HepG2 (cell line): ENCODE results near the gene KCTD6. TPM values are rescaled to one million over a fixed set of nuclear protein-coding genes. Genes with fewer than 3 reads are reported as not detected.

Experiments used
- ATAC-seq: fragments of 200-7000 bp; cut with Tn5 transposase; 3 replicates; pipeline ENCODE4 v1.9.1; 2020; ENCODE audit warnings: mild to moderate bottlenecking, moderate library complexity
- BruUV-seq: library from RNA; stranded (reverse); fragments of 400-500 nt; replicated peaks from 2 replicates; lab custom pipeline; 2021; lab: Mats Ljungman, UMichigan
- CTCF ChIA-PET: fragments of 300-600 bp; formaldehyde crosslinking; extraction: SDS; loops from one replicate; lab custom pipeline; 2021; ENCODE audit warnings: low total read pairs, inconsistent platforms, low intra/inter-chr PET ratio; lab: Yijun Ruan, JAX
- POLR2A ChIA-PET: fragments of 350-600 bp; sonication (Branson Sonifier 250); formaldehyde crosslinking; loops from one replicate; lab custom pipeline; 2020; ENCODE audit warnings: antibody characterized with exemption, inconsistent platforms; lab: Yijun Ruan, JAX
- DNase-seq: peaks from one replicate; pipeline ENCODE4 v3.0.0-alpha.2; 2015; ENCODE audit warnings: low spot score
- FAIRE-seq: peaks from 3 replicates; lab custom pipeline; 2011; peaks lifted over from hg19 to GRCh38; lab: Jason Lieb, UNC
- H2AFZ ChIP-seq: one replicate; pipeline ENCODE4 v1.6.1; 2011; ENCODE audit warnings: low read length, inconsistent platforms
- H3K27ac ChIP-seq: fragments of 300-600 bp; 3 replicates; pipeline ENCODE4 v1.8.0; 2011; ENCODE audit warnings: mixed run types, mild to moderate bottlenecking, mixed read lengths, low read length, inconsistent platforms; ENCODE audit not compliant: insufficient read depth; ENCODE audit errors: extremely low read length
- H3K27me3 ChIP-seq, 2 experiments: fragments of 200-600 bp in 1 of 2; 2 replicates in 1 of 2; 3 replicates in 1 of 2; pipeline versions ENCODE4 v1.6.0 to v1.8.0; 2011; ENCODE audit warnings: low read length in 2 of 2, mild to moderate bottlenecking in 2 of 2, moderate library complexity in 2 of 2, inconsistent platforms in 1 of 2; ENCODE audit not compliant: insufficient read depth in 2 of 2, control insufficient read depth in 1 of 2
- H3K36me3 ChIP-seq, 2 experiments: fragments of 200-600 bp in 1 of 2; replicated peaks in 1 of 2; 2 replicates in 1 of 2; 3 replicates in 1 of 2; pipeline versions ENCODE4 v1.5.1 to v1.8.0; 2011; ENCODE audit warnings: low read length in 2 of 2, inconsistent platforms in 1 of 2; ENCODE audit not compliant: insufficient read depth in 2 of 2, control insufficient read depth in 1 of 2
- H3K4me1 ChIP-seq: 2 replicates; pipeline ENCODE4 v1.5.1; 2012; ENCODE audit warnings: low read length, inconsistent platforms; ENCODE audit not compliant: insufficient read depth
- H3K4me2 ChIP-seq: 2 replicates; pipeline ENCODE4 v1.6.0; 2011; ENCODE audit warnings: low read depth, low read length, inconsistent platforms
- H3K4me3 ChIP-seq, 3 experiments: fragments of 200-600 bp in 1 of 3; sonication (generic), shearing (Covaris generic) in 1 of 3; replicated peaks in 1 of 3; 2 replicates each; pipeline ENCODE4 v1.5.1; 2011 to 2016; ENCODE audit warnings: low read length in 3 of 3, inconsistent platforms in 2 of 3, low read depth in 2 of 3, mild to moderate bottlenecking in 2 of 3, control low read depth in 1 of 3, mixed read lengths in 1 of 3; ENCODE audit not compliant: insufficient read depth in 1 of 3
- H3K79me2 ChIP-seq: one replicate; pipeline ENCODE4 v1.6.1; 2011; ENCODE audit warnings: low read length, inconsistent platforms; ENCODE audit not compliant: insufficient read depth
- H3K9ac ChIP-seq: 2 replicates; pipeline ENCODE4 v1.6.0; 2011; ENCODE audit warnings: mild to moderate bottlenecking, low read depth, low read length, inconsistent platforms; ENCODE audit not compliant: insufficient read depth
- H3K9me3 ChIP-seq: 2 replicates; pipeline ENCODE4 v1.5.1; 2012; ENCODE audit warnings: mild to moderate bottlenecking, low read length
- H4K20me1 ChIP-seq: 2 replicates; pipeline ENCODE4 v1.6.0; 2011; ENCODE audit warnings: inconsistent platforms, mild to moderate bottlenecking, low read length, moderate library complexity; ENCODE audit not compliant: insufficient read depth
- MEF2D ChIP-seq: sonication (generic); formaldehyde crosslinking; IDR thresholded peaks from 2 replicates; pipeline ENCODE4 v1.5.1; 2020; ENCODE audit warnings: mild to moderate bottlenecking, missing genetic modification reagents
- ZIK1 ChIP-seq: sonication (generic); formaldehyde crosslinking; IDR thresholded peaks from 2 replicates; pipeline ENCODE4 v1.5.0; 2020; ENCODE audit warnings: mild to moderate bottlenecking, low read depth, missing genetic modification reagents, borderline replicate concordance
- ZNF572 ChIP-seq: sonication (generic); formaldehyde crosslinking; IDR thresholded peaks from 2 replicates; pipeline ENCODE4 v1.5.1; 2020; ENCODE audit warnings: mild to moderate bottlenecking, missing genetic modification reagents
- WGBS: methylation state at CpG from one replicate; pipeline ENCODE4 v1.1.6; 2017; ENCODE audit warnings: low lambda C conversion rate; 5-methylcytosine and 5-hydroxymethylcytosine counted together
- in situ Hi-C: cut with HindIII; loops from 2 replicates; pipeline ENCODE4 v1.10.0; 2017; ENCODE audit warnings: low pct_unique_long_range_greater_than_20kb; ENCODE audit not compliant: extremely low pct_ligation_motif_present
- intact Hi-C: fragments of 100-400 bp; cut with micrococcal nuclease; formaldehyde crosslinking; loops from one replicate; pipeline ENCODE4 v1.10.0; 2022; ENCODE audit not compliant: unreplicated experiment
- polyA plus RNA-seq, 8 experiments: library from polyadenylated mRNA; depleted of rRNA in 3 of 8; stranded (reverse) in 7 of 8; unstranded in 1 of 8; fragments of >200 nt; fragmentation: Illumina TruSeq in 4 of 8; extraction: Trizol in 4 of 8; gene quantifications; 2 replicates each; pipeline versions ENCODE4 v1.2.1 to v1.2.3, GENCODE V29; 2011 to 2016; ENCODE audit warnings: low read depth in 4 of 8, missing spikeins in 1 of 8, mixed read lengths in 1 of 8; ENCODE audit not compliant: insufficient read depth in 1 of 8
- total RNA-seq, 5 experiments: library from RNA; depleted of rRNA; stranded (reverse); fragments of >200 nt; fragmentation: Illumina TruSeq; extraction: Trizol; gene quantifications; 2 replicates each; pipeline ENCODE4 v1.2.3, GENCODE V29; 2016; ENCODE audit warnings: low read depth in 1 of 5
- TF ChIP-seq, protein P1 (sequence below): sonication (generic); formaldehyde crosslinking; IDR thresholded peaks from 2 replicates; pipeline ENCODE4 v1.8.0; 2022; ENCODE audit warnings: missing genetic modification reagents, mild to moderate bottlenecking, moderate library complexity, borderline replicate concordance
- TF ChIP-seq, protein P2 (sequence below): sonication (generic); formaldehyde crosslinking; IDR thresholded peaks from 2 replicates; pipeline ENCODE4 v1.4.0; 2020; ENCODE audit warnings: low read depth, missing genetic modification reagents
- TF ChIP-seq, protein P3 (sequence below): sonication (generic); formaldehyde crosslinking; IDR thresholded peaks from 2 replicates; pipeline ENCODE4 v1.4.0; 2020; ENCODE audit warnings: mild to moderate bottlenecking, missing genetic modification reagents

KCTD6 gene
- total and polyA plus RNA-seq, 2 of the 13 experiments (the other 11 are each of a cell fraction or from before 2014, with no cell fraction given) = 13.4 to 14.2 TPM

DNA sequence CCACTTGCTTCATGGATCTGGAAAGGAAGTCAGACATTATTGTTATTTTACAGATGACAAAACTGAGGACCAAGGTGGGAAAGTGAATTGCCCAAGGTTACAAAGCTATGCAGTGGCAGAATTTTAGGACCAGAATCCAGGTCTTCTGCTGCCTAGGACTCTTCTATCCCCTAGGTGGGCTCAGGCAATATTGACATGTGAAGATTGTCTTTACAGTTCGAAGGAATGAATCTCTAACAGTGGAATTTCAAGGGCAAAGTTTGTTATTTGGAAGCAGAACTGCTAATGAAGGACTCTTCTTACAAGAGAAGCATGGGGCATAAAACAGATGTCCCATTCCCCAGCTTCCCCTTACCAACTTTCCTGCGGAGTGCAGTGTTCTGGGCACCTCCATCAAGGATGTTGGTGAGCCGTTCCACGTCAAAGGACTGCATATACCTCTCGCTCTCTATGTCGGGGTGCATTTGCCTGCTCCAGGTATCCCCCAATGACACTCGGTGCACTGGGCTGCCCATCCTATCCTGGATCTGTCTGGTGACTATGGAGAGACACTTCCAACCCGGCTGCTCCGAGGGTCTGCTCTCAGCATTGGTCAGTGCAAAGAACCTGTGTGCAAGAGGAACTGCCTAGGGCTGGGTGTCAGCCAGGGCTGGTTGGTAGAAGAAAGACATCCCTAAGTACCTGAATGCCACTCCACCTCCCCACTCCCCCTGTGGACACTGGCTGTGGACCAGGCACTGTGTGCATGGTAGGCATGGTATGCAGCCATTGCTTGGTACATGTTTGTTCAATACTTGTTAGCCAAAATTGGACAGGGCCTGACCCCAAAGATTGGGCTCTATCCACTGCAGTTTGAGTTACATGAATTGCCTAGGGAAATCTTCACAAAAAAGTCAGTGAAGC is 42.9 kb downstream of the KCTD6 start:
- no peak for FAIRE-seq
- no TSS peak for BruUV-seq
- Histone ChIP-seq H3K36me3 (peaks cover 0 to 33% of the 10 kb centered on the region in 2 experiments; a peak in 3 of 5 replicates), H3K27me3 (no peaks in the 10 kb centered on the region), H3K9me3 (no peaks in the 10 kb centered on the region), H3K79me2 (no peaks in the 10 kb centered on the region), H3K4me2 (peak overlapping the region; percentile 87; the same call in 1 of the 2 replicates), H4K20me1 (no peaks in the 10 kb centered on the region), H3K9ac (no peak overlapping the region), H3K4me3 (no peak overlapping the region), H3K27ac (peak overlapping the region; percentile 85), H3K4me1 (peaks cover 67% of the 10 kb centered on the region), H2AFZ (no peak overlapping the region)
- no peak for DNase-seq
- intact Hi-C loops = loop anchor here (5.0 to 10.0 kb wide), 2 partner anchors 113 to 200 kb away; partner anchors contain the start of gene PXK
- TF ChIP-seq ZIK1 (CRISPR knock-in tag) = no peak
- TF ChIP-seq, protein P1, sequence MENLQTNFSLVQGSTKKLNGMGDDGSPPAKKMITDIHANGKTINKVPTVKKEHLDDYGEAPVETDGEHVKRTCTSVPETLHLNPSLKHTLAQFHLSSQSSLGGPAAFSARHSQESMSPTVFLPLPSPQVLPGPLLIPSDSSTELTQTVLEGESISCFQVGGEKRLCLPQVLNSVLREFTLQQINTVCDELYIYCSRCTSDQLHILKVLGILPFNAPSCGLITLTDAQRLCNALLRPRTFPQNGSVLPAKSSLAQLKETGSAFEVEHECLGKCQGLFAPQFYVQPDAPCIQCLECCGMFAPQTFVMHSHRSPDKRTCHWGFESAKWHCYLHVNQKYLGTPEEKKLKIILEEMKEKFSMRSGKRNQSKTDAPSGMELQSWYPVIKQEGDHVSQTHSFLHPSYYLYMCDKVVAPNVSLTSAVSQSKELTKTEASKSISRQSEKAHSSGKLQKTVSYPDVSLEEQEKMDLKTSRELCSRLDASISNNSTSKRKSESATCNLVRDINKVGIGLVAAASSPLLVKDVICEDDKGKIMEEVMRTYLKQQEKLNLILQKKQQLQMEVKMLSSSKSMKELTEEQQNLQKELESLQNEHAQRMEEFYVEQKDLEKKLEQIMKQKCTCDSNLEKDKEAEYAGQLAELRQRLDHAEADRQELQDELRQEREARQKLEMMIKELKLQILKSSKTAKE (CRISPR knock-in tag) = no peak
- TF ChIP-seq, protein P2, sequence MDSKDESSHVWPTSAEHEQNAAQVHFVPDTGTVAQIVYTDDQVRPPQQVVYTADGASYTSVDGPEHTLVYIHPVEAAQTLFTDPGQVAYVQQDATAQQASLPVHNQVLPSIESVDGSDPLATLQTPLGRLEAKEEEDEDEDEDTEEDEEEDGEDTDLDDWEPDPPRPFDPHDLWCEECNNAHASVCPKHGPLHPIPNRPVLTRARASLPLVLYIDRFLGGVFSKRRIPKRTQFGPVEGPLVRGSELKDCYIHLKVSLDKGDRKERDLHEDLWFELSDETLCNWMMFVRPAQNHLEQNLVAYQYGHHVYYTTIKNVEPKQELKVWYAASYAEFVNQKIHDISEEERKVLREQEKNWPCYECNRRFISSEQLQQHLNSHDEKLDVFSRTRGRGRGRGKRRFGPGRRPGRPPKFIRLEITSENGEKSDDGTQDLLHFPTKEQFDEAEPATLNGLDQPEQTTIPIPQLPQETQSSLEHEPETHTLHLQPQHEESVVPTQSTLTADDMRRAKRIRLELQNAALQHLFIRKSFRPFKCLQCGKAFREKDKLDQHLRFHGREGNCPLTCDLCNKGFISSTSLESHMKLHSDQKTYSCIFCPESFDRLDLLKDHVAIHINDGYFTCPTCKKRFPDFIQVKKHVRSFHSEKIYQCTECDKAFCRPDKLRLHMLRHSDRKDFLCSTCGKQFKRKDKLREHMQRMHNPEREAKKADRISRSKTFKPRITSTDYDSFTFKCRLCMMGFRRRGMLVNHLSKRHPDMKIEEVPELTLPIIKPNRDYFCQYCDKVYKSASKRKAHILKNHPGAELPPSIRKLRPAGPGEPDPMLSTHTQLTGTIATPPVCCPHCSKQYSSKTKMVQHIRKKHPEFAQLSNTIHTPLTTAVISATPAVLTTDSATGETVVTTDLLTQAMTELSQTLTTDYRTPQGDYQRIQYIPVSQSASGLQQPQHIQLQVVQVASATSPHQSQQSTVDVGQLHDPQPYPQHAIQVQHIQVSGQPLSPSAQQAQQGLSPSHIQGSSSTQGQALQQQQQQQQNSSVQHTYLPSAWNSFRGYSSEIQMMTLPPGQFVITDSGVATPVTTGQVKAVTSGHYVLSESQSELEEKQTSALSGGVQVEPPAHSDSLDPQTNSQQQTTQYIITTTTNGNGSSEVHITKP (CRISPR knock-in tag) = no peak
- TF ChIP-seq ZNF572 = no peak
- TF ChIP-seq, protein P3, sequence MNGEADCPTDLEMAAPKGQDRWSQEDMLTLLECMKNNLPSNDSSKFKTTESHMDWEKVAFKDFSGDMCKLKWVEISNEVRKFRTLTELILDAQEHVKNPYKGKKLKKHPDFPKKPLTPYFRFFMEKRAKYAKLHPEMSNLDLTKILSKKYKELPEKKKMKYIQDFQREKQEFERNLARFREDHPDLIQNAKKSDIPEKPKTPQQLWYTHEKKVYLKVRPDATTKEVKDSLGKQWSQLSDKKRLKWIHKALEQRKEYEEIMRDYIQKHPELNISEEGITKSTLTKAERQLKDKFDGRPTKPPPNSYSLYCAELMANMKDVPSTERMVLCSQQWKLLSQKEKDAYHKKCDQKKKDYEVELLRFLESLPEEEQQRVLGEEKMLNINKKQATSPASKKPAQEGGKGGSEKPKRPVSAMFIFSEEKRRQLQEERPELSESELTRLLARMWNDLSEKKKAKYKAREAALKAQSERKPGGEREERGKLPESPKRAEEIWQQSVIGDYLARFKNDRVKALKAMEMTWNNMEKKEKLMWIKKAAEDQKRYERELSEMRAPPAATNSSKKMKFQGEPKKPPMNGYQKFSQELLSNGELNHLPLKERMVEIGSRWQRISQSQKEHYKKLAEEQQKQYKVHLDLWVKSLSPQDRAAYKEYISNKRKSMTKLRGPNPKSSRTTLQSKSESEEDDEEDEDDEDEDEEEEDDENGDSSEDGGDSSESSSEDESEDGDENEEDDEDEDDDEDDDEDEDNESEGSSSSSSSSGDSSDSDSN (CRISPR knock-in tag) = no peak
- TF ChIP-seq MEF2D = no peak
- CTCF ChIA-PET = no interaction called here
- 97% methylated on average over 7 of the region's 9 CpGs for WGBS
- ATAC-seq = no peak
- in situ Hi-C loops = loop anchor here (10.0 kb wide), 1 partner anchor 210 kb away; no protein-coding TSS in a partner anchor
- POLR2A ChIA-PET = interaction anchor here (0.8 to 4.5 kb wide), 15 partner anchors 9 to 228 kb away, joined by 3 to 76 read pairs (median 7); partner anchors contain the start of genes HTD2, KCTD6 and RPP14
